Osteocyte (in vitro differentiated cells): Measurements from ENCODE around the gene LGALS14. TPM values are rescaled to one million over a fixed set of nuclear protein-coding genes. Genes with fewer than 3 reads are reported as not detected.
"Not testable (repeated sequence)": the region's sequence is repeated elsewhere in the genome, so short reads cannot be mapped to it uniquely, and the experiment has no call there.

Experiments
- DNase-seq: peaks from one replicate; pipeline ENCODE4 v3.0.0; 2021; ENCODE audit warnings: mixed read lengths; ENCODE audit not compliant: unreplicated experiment; ENCODE audit errors: extremely low spot score
- H3K27ac Mint-ChIP-seq: one replicate; pipeline ENCODE4 v1.8.0; 2021; ENCODE audit warnings: mild to moderate bottlenecking, mixed read lengths; ENCODE audit not compliant: unreplicated experiment
- H3K27me3 Mint-ChIP-seq: one replicate; pipeline ENCODE4 v1.8.0; 2021; ENCODE audit warnings: mixed read lengths; ENCODE audit not compliant: unreplicated experiment
- H3K36me3 Mint-ChIP-seq: one replicate; pipeline ENCODE4 v1.8.0; 2021; ENCODE audit warnings: mixed read lengths; ENCODE audit not compliant: unreplicated experiment
- H3K4me1 Mint-ChIP-seq: one replicate; pipeline ENCODE4 v1.8.0; 2021; ENCODE audit warnings: mixed read lengths; ENCODE audit not compliant: unreplicated experiment
- H3K4me3 Mint-ChIP-seq: one replicate; pipeline ENCODE4 v1.8.0; 2021; ENCODE audit warnings: mild to moderate bottlenecking, moderate library complexity, mixed read lengths; ENCODE audit not compliant: unreplicated experiment
- H3K9me3 Mint-ChIP-seq: one replicate; pipeline ENCODE4 v1.8.0; 2021; ENCODE audit warnings: mixed read lengths; ENCODE audit not compliant: unreplicated experiment
- total RNA-seq: library from RNA; stranded (reverse); gene quantifications from 2 replicates; pipeline ENCODE4 v1.2.1, GENCODE V29; 2021
- TF ChIP-seq, protein P1 (sequence below): fragments of 200-600 bp; sonication (generic); IDR thresholded peaks from 2 replicates; pipeline ENCODE4 v1.5.0; 2021; ENCODE audit warnings: antibody characterized with exemption, mild to moderate bottlenecking, moderate library complexity

The LGALS14 gene
- total RNA-seq, 1 donor from 2014 or later, result not detected

GRCh38 chr19:39684267-39684666, 20.0 kb upstream of the LGALS14 start:
- TF ChIP-seq, protein P1, sequence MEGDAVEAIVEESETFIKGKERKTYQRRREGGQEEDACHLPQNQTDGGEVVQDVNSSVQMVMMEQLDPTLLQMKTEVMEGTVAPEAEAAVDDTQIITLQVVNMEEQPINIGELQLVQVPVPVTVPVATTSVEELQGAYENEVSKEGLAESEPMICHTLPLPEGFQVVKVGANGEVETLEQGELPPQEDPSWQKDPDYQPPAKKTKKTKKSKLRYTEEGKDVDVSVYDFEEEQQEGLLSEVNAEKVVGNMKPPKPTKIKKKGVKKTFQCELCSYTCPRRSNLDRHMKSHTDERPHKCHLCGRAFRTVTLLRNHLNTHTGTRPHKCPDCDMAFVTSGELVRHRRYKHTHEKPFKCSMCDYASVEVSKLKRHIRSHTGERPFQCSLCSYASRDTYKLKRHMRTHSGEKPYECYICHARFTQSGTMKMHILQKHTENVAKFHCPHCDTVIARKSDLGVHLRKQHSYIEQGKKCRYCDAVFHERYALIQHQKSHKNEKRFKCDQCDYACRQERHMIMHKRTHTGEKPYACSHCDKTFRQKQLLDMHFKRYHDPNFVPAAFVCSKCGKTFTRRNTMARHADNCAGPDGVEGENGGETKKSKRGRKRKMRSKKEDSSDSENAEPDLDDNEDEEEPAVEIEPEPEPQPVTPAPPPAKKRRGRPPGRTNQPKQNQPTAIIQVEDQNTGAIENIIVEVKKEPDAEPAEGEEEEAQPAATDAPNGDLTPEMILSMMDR, result no peak
- peaks cover 3% of the 10 kb centered on the region for H3K27me3 Mint-ChIP-seq
- no peaks in the 10 kb centered on the region for H3K9me3 Mint-ChIP-seq
- no peaks in the 10 kb centered on the region for H3K4me1 Mint-ChIP-seq
- no peaks in the 10 kb centered on the region for H3K36me3 Mint-ChIP-seq
- no peak overlapping the region for H3K4me3 Mint-ChIP-seq
- no peak for DNase-seq
- H3K27ac Mint-ChIP-seq, result no peak overlapping the region

GRCh38 chr19:39686739-39687138, 17.5 kb upstream of the LGALS14 start:
- no peaks in the 10 kb centered on the region for H3K36me3 Mint-ChIP-seq

GRCh38 chr19:39688637-39689036, 15.6 kb upstream of the LGALS14 start:
- H3K4me1 Mint-ChIP-seq, H3K27me3 Mint-ChIP-seq, DNase-seq, H3K36me3 Mint-ChIP-seq, H3K27ac Mint-ChIP-seq, H3K4me3 Mint-ChIP-seq, H3K9me3 Mint-ChIP-seq: not testable (repeated sequence)

More at GRCh38 chr19:39686739-39687138, 17.5 kb upstream of the LGALS14 start:
- H3K4me1 Mint-ChIP-seq, result no peaks in the 10 kb centered on the region
- H3K4me3 Mint-ChIP-seq, result no peak overlapping the region
- no peak overlapping the region for H3K27ac Mint-ChIP-seq
- TF ChIP-seq, protein P1, result no peak
- peaks cover 3% of the 10 kb centered on the region for H3K27me3 Mint-ChIP-seq
- DNase-seq, result no peak
- peaks cover 6% of the 10 kb centered on the region for H3K9me3 Mint-ChIP-seq

DNA sequence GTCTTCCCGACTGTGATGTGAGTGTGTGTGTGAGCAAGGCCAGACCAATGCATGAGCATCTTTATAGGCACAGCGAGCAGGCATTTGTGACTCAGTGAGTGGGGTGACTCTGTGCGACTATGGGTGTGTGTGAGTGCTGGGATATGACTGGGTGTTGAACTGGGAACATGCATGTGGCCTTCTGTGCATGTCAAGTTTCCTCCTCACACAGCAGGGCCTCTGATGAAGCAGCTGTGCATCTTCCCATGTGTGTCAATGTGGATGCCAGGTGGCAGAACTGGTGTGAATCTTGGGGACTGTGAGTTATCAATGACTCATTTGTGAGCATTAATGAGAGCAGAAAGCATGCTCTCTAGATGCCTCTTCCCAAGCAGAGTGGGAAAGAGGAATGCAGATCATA, 12.1 kb upstream of the LGALS14 start:
- Mint-ChIP-seq H3K27me3 (peaks cover 5% of the 10 kb centered on the region), H3K4me1 (no peaks in the 10 kb centered on the region), H3K27ac (no peak overlapping the region), H3K36me3 (no peaks in the 10 kb centered on the region), H3K4me3 (no peak overlapping the region), H3K9me3 (peaks cover 6% of the 10 kb centered on the region)
- TF ChIP-seq, protein P1, result no peak
- no peak for DNase-seq

DNA sequence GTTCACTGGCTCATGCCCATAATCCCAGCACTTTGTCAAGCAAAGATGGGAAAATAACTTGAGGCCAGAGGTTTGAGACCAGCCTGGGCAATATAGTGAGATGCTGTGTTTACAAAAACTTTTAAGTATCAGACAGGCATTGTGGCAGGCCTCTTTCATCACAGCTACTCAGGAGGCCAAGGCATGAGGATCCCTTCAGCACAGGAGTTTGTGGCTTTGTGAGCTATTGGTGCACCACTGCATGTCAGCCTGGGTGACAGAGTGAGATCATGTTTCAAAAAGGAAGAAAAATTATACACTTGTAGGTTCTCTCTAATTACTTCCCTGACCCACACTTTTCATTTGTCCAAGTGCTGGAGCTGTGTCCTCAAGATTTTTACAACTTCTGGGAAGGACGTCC, 11.5 kb upstream of the LGALS14 start:
- peaks cover 5% of the 10 kb centered on the region for H3K27me3 Mint-ChIP-seq
- no peaks in the 10 kb centered on the region for H3K4me1 Mint-ChIP-seq
- peaks cover 6% of the 10 kb centered on the region for H3K9me3 Mint-ChIP-seq
- TF ChIP-seq, protein P1, result no peak
- H3K27ac Mint-ChIP-seq, result no peak overlapping the region
- no peak for DNase-seq
- H3K36me3 Mint-ChIP-seq, result no peaks in the 10 kb centered on the region
- H3K4me3 Mint-ChIP-seq, result no peak overlapping the region

DNA sequence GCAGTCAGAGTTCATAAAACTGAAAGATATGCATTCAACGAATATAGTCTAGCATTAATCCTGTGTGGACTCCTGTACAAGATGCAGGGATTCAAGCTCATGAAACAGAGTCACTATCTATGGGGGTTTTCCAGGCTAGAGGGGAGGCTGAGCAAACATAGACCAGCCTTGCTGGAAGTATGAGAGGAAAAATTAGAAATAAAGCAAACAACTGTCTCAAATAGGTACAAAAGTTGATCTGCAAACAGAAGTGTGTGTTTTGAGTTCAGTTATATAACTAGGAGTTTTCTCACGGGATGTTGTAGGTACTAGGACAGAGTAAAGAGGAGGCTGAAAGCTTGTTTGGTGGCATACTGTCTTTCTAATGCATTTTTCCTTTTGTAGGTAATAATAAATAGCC, 8.5 kb upstream of the LGALS14 start:
- DNase-seq, result no peak
- Mint-ChIP-seq H3K36me3 (no peaks in the 10 kb centered on the region), H3K9me3 (no peaks in the 10 kb centered on the region), H3K4me1 (no peaks in the 10 kb centered on the region), H3K4me3 (no peak overlapping the region), H3K27me3 (peaks cover 7% of the 10 kb centered on the region), H3K27ac (no peak overlapping the region)
- TF ChIP-seq, protein P1, result no peak
